ENCODE results near the gene MAN1C1. TPM values are rescaled to one million over a fixed set of nuclear protein-coding genes. Genes with fewer than 3 reads are reported as not detected.
"Not testable (repeated sequence)": the region's sequence is repeated elsewhere in the genome, so short reads cannot be mapped to it uniquely, and the experiment has no call there.

The MAN1C1 gene
- polyA plus RNA-seq, 3 donors, result 3.1 to 18.2 (median 12.4) TPM

- H3K27ac ChIP-seq (ENCODE audit: low read depth, low read length), result no peak overlapping the region
- WGBS, 3 donors, result 76 to 93% (median 89%) methylated on average over 4 of the region's 4 CpGs
Observed at GRCh38 chr1:25623007-25623406, 6.4 kb downstream of the MAN1C1 start.

GRCh38 chr1:25623731-25624130 lies 7.1 kb downstream of the MAN1C1 start:
- no peak overlapping the region for H3K27ac ChIP-seq (ENCODE audit: low read depth, low read length)
- 81 to 88% (median 87%) methylated on average over 4 of the region's 4 CpGs for WGBS, 3 donors

- WGBS, 3 donors, result 65 to 73% (median 68%) methylated on average over 3 of the region's 3 CpGs
- no peak overlapping the region for H3K27ac ChIP-seq (ENCODE audit: low read depth, low read length)
Observed at GRCh38 chr1:25624156-25624555, 7.6 kb downstream of the MAN1C1 start.

GRCh38 chr1:25624604-25625003 lies 8.0 kb downstream of the MAN1C1 start:
- 89 to 91% (median 90%) methylated on average over 5 of the region's 5 CpGs for WGBS, 3 donors
- no peak overlapping the region for H3K27ac ChIP-seq (ENCODE audit: low read depth, low read length)

GRCh38 chr1:25626018-25626417 lies 9.4 kb downstream of the MAN1C1 start:
- H3K27ac ChIP-seq (ENCODE audit: low read depth, low read length), result no peak overlapping the region
- WGBS, 3 donors, result 71 to 100% (median 98%) methylated on average over 2 of the region's 2 CpGs

- 93 to 96% (median 94%) methylated on average over 5 of the region's 5 CpGs for WGBS, 3 donors
Observed at GRCh38 chr1:25628741-25629421, 12.3 kb downstream of the MAN1C1 start.

GRCh38 chr1:25629836-25630235 lies 13.2 kb downstream of the MAN1C1 start:
- no peak overlapping the region for H3K27ac ChIP-seq (ENCODE audit: low read depth, low read length)

More at GRCh38 chr1:25628741-25629421, 12.3 kb downstream of the MAN1C1 start:
- no peak overlapping the region for H3K27ac ChIP-seq (ENCODE audit: low read depth, low read length)

GRCh38 chr1:25631750-25632485 lies 15.3 kb downstream of the MAN1C1 start:
- 33 to 75% (median 36%) methylated on average over 11 of the region's 11 CpGs for WGBS, 3 donors
- no peak overlapping the region for H3K27ac ChIP-seq (ENCODE audit: low read depth, low read length)

More at GRCh38 chr1:25629836-25630235, 13.2 kb downstream of the MAN1C1 start:
- 80 to 91% (median 90%) methylated on average over 4 of the region's 4 CpGs for WGBS, 3 donors

GRCh38 chr1:25634066-25634465 lies 17.5 kb downstream of the MAN1C1 start:
- H3K27ac ChIP-seq (ENCODE audit: low read depth, low read length), result no peak overlapping the region
- WGBS, 3 donors, result 87 to 95% (median 93%) methylated on average over 2 of the region's 2 CpGs

- 95 to 96% (median 96%) methylated on average over 2 of the region's 2 CpGs for WGBS, 3 donors
Observed at GRCh38 chr1:25634896-25635295, 18.3 kb downstream of the MAN1C1 start.

GRCh38 chr1:25636141-25636540 lies 19.6 kb downstream of the MAN1C1 start:
- WGBS, 3 donors, result 89 to 94% (median 91%) methylated on average over 7 of the region's 7 CpGs
- not testable (repeated sequence) for H3K27ac ChIP-seq (ENCODE audit: low read depth, low read length)

More at GRCh38 chr1:25634896-25635295, 18.3 kb downstream of the MAN1C1 start:
- H3K27ac ChIP-seq (ENCODE audit: low read depth, low read length), result no peak overlapping the region

- 65 to 80% (median 80%) methylated on average over 10 of the region's 10 CpGs for whole genome bisulfite sequencing, 3 donors
- H3K27ac ChIP-seq (ENCODE audit: low read depth, low read length), result no peak overlapping the region
Observed at GRCh38 chr1:25640646-25641328, 24.2 kb downstream of the MAN1C1 start.

GRCh38 chr1:25641329-25641725 lies 24.7 kb downstream of the MAN1C1 start:
- WGBS, 3 donors, result 80 to 88% (median 85%) methylated on average over 4 of the region's 4 CpGs
- no peak overlapping the region for H3K27ac ChIP-seq (ENCODE audit: low read depth, low read length)

- 36 to 50% (median 44%) methylated on average over 8 of the region's 8 CpGs for WGBS, 3 donors
- H3K27ac ChIP-seq (ENCODE audit: low read depth, low read length), result no peak overlapping the region
Observed at GRCh38 chr1:25641931-25642573, 25.5 kb downstream of the MAN1C1 start.

GRCh38 chr1:25642574-25643108 lies 26.1 kb downstream of the MAN1C1 start:
- no peak overlapping the region for H3K27ac ChIP-seq (ENCODE audit: low read depth, low read length)

GRCh38 chr1:25643929-25644328 lies 27.3 kb downstream of the MAN1C1 start:
- no peak overlapping the region for H3K27ac ChIP-seq (ENCODE audit: low read depth, low read length)
- 85 to 97% (median 96%) methylated on average over 7 of the region's 7 CpGs for WGBS, 3 donors

More at GRCh38 chr1:25642574-25643108, 26.1 kb downstream of the MAN1C1 start:
- 29 to 72% (median 30%) methylated on average over 8 of the region's 8 CpGs for WGBS, 3 donors

GRCh38 chr1:25644962-25645361 lies 28.4 kb downstream of the MAN1C1 start:
- 80 to 89% (median 85%) methylated on average over 4 of the region's 4 CpGs for WGBS, 3 donors

GRCh38 chr1:25645637-25646400 lies 29.2 kb downstream of the MAN1C1 start:
- 95 to 96% (median 95%) methylated on average over 23 of the region's 23 CpGs for WGBS, 3 donors

More at GRCh38 chr1:25644962-25645361, 28.4 kb downstream of the MAN1C1 start:
- no peak overlapping the region for H3K27ac ChIP-seq (ENCODE audit: low read depth, low read length)

More at GRCh38 chr1:25645637-25646400, 29.2 kb downstream of the MAN1C1 start:
- H3K27ac ChIP-seq (ENCODE audit: low read depth, low read length), result no peak overlapping the region
